Measurements from ENCODE around the gene NOL9. TPM values are rescaled to one million over a fixed set of nuclear protein-coding genes. Genes with fewer than 3 reads are reported as not detected.

NOL9 gene
- total and polyA plus RNA-seq, 10 of the 15 experiments (the other 5 are each of a cell fraction or from before 2014, with no cell fraction given) = 3.9 to 35.9 (median 23.0) TPM

DNA sequence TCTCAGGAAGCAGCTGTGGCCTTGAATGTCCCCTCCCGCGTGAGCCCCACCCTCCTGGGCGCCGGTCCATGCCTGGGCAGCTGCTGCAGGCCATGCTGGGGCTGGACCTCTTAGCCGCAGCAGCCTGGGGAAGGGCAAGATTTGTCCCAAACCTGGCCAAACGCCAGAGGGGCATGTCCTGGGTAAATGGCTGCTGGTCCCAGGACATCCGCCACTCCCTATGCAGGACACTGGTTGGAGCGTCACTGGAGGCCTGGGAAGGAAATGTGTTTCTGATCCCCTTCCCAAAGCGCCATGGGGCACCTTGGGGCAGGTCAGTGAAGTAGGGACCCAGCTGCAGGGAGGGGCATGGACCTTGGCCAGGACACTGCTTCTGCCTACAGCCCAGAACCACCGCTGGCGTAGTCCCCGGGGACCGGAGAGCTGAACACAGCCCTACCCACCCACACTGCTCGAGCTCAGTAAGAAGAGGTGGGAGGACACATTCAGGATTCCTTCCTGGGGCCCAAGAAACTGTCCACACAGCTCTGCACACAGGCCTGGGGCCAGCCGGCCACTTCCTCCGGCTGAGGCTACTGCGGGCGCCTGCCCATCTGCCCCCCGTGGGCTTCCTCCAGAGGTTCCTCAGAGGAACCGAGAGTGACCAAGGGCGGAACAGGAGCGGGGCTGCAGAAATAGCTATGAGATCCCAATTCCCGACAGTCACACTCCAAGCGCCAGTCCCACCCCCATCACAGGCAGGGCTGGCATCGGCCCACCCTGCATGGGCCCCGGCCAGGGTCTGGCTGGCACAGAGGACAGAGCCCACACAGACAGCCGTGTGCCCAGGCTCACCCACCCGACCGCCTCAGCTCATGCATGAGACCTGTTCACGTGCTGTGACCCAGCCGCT lies 52.1 kb downstream of the NOL9 start:
- Histone ChIP-seq H4K20me1 (ENCODE audit: control insufficient read depth, insufficient read depth) (no peaks in the 10 kb centered on the region; the same call in 1 of the 2 replicates), H3K9ac (ENCODE audit: control insufficient read depth, insufficient read depth, low read length) (no peak overlapping the region), H3K4me1 (ENCODE audit: control insufficient read depth, insufficient read depth, low read length) (no peaks in the 10 kb centered on the region), H3K4me2 (ENCODE audit: control insufficient read depth, insufficient read depth) (no peak overlapping the region), H3K27me3 (replicated peaks in 1 of 2; ENCODE audit: control insufficient read depth in 2 of 2, insufficient read depth in 2 of 2, low read length in 1 of 2) (peaks cover 0 to 8% of the 10 kb centered on the region in 2 experiments; a peak in 3 of 4 replicates), H2AFZ (ENCODE audit: control insufficient read depth, low read depth, low read length) (no peak overlapping the region), H3K79me2 (ENCODE audit: control insufficient read depth, insufficient read depth, low read length) (no peaks in the 10 kb centered on the region), H3K36me3 (ENCODE audit: control insufficient read depth in 2 of 2, insufficient read depth in 2 of 2, low read length in 1 of 2) (no peaks in the 10 kb centered on the region), H3K27ac (ENCODE audit: control insufficient read depth, insufficient read depth) (no peak overlapping the region), H3K9me3 (replicated peaks; ENCODE audit: control insufficient read depth, insufficient read depth, low read length) (no peaks in the 10 kb centered on the region), H3K4me3 (no peak overlapping the region)
- POLR2A ChIA-PET = interaction anchor here (1.1 kb wide), 1 partner anchor 19 kb away, joined by 3 read pairs; no protein-coding TSS in a partner anchor
- in situ Hi-C loops (cut with MboI) = no loop called here
- RAD21 ChIA-PET (ENCODE audit: unreplicated experiment) = no interaction called here
- no peak for DNase-seq (ENCODE audit: low read depth, low spot score)
- no peak for ATAC-seq
- SMC1A ChIA-PET (ENCODE audit: uncharacterized antibody, unreplicated experiment) = interaction anchor here (0.8 kb wide), 1 partner anchor 10 kb away, joined by 3 read pairs; no protein-coding TSS in a partner anchor
- intact Hi-C loops (cut with micrococcal nuclease; ENCODE audit: unreplicated experiment) = no loop called here
- FAIRE-seq = no peak
- TF ChIP-seq EGR1 (IDR thresholded peaks at IDR 0.05; ENCODE audit: borderline replicate concordance in 1 of 2, low read depth in 2 of 2, low read length in 2 of 2) = no peak
- TF ChIP-seq MEF2A (IDR thresholded peaks at IDR 0.05; ENCODE audit: insufficient read depth, low read depth, low read length) = no peak
- TF ChIP-seq, protein P1, sequence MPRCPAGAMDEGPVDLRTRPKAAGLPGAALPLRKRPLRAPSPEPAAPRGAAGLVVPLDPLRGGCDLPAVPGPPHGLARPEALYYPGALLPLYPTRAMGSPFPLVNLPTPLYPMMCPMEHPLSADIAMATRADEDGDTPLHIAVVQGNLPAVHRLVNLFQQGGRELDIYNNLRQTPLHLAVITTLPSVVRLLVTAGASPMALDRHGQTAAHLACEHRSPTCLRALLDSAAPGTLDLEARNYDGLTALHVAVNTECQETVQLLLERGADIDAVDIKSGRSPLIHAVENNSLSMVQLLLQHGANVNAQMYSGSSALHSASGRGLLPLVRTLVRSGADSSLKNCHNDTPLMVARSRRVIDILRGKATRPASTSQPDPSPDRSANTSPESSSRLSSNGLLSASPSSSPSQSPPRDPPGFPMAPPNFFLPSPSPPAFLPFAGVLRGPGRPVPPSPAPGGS (IDR thresholded peaks at IDR 0.05; ENCODE audit: borderline replicate concordance, insufficient read depth, low read depth, low read length, poor library complexity, severe bottlenecking) = no peak
- TF ChIP-seq, protein P2, sequence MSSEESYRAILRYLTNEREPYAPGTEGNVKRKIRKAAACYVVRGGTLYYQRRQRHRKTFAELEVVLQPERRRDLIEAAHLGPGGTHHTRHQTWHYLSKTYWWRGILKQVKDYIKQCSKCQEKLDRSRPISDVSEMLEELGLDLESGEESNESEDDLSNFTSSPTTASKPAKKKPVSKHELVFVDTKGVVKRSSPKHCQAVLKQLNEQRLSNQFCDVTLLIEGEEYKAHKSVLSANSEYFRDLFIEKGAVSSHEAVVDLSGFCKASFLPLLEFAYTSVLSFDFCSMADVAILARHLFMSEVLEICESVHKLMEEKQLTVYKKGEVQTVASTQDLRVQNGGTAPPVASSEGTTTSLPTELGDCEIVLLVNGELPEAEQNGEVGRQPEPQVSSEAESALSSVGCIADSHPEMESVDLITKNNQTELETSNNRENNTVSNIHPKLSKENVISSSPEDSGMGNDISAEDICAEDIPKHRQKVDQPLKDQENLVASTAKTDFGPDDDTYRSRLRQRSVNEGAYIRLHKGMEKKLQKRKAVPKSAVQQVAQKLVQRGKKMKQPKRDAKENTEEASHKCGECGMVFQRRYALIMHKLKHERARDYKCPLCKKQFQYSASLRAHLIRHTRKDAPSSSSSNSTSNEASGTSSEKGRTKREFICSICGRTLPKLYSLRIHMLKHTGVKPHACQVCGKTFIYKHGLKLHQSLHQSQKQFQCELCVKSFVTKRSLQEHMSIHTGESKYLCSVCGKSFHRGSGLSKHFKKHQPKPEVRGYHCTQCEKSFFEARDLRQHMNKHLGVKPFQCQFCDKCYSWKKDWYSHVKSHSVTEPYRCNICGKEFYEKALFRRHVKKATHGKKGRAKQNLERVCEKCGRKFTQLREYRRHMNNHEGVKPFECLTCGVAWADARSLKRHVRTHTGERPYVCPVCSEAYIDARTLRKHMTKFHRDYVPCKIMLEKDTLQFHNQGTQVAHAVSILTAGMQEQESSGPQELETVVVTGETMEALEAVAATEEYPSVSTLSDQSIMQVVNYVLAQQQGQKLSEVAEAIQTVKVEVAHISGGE (CRISPR knock-in tag; IDR thresholded peaks at IDR 0.05) = no peak
- TF ChIP-seq KAT2A (conservative IDR thresholded peaks at IDR 0.05; ENCODE audit: control insufficient read depth, low read depth, low read length) = no peak
- BruUV-seq (replicated peaks) = no TSS peak
- CTCF ChIA-PET = interaction anchor here (0.9 kb wide), 1 partner anchor 13 kb away, joined by 3 read pairs; no protein-coding TSS in a partner anchor
- 18% methylated on average over 31 of the region's 31 CpGs for WGBS (ENCODE audit: insufficient coverage, insufficient replicate concordance, low lambda C conversion rate, missing lambda C conversion rate)
